Tibial nerve (tissue), 4 donors: ENCODE results near the gene KLRB1.

Experiments
- EP300 ChIP-seq, 2 donors: sonication (generic); formaldehyde crosslinking; IDR thresholded peaks; one replicate each; pipeline ENCODE4 v1.6.1; 2017; ENCODE audit warnings: antibody characterized with exemption in 2 of 2, mild to moderate bottlenecking in 1 of 2
- POLR2A ChIP-seq, 2 donors: fragments of 450-650 bp; IDR thresholded peaks; one replicate each; pipeline ENCODE4 v1.6.1; 2017; ENCODE audit warnings: antibody characterized with exemption in 2 of 2, mild to moderate bottlenecking in 2 of 2, moderate library complexity in 2 of 2
- TF ChIP-seq, protein P1 (sequence below), 5 experiments: fragments of 200-600 bp in 3 of 5; fragments of 450-650 bp in 2 of 5; sonication (generic) in 3 of 5; IDR thresholded peaks; one replicate each; pipeline ENCODE4 v1.5.1; 2016 to 2019; ENCODE audit warnings: antibody characterized with exemption in 5 of 5, mild to moderate bottlenecking in 3 of 5, moderate library complexity in 2 of 5

GRCh38 chr12:9632766-9633165 lies 25.1 kb upstream of the KLRB1 start:
- TF ChIP-seq, protein P1, sequence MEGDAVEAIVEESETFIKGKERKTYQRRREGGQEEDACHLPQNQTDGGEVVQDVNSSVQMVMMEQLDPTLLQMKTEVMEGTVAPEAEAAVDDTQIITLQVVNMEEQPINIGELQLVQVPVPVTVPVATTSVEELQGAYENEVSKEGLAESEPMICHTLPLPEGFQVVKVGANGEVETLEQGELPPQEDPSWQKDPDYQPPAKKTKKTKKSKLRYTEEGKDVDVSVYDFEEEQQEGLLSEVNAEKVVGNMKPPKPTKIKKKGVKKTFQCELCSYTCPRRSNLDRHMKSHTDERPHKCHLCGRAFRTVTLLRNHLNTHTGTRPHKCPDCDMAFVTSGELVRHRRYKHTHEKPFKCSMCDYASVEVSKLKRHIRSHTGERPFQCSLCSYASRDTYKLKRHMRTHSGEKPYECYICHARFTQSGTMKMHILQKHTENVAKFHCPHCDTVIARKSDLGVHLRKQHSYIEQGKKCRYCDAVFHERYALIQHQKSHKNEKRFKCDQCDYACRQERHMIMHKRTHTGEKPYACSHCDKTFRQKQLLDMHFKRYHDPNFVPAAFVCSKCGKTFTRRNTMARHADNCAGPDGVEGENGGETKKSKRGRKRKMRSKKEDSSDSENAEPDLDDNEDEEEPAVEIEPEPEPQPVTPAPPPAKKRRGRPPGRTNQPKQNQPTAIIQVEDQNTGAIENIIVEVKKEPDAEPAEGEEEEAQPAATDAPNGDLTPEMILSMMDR (IDR thresholded peaks at IDR 0.05) = no peak
- TF ChIP-seq EP300 (IDR thresholded peaks at IDR 0.05) (no peak), POLR2A (IDR thresholded peaks at IDR 0.05) (no peak)
